Measurements from ENCODE around the gene ZNF217.
A peak's percentile ranks its signal among the peaks of the same experiment; 100 is the strongest.
"Not testable (repeated sequence)": the region's sequence is repeated elsewhere in the genome, so short reads cannot be mapped to it uniquely, and the experiment has no call there.

The ZNF217 gene

DNA sequence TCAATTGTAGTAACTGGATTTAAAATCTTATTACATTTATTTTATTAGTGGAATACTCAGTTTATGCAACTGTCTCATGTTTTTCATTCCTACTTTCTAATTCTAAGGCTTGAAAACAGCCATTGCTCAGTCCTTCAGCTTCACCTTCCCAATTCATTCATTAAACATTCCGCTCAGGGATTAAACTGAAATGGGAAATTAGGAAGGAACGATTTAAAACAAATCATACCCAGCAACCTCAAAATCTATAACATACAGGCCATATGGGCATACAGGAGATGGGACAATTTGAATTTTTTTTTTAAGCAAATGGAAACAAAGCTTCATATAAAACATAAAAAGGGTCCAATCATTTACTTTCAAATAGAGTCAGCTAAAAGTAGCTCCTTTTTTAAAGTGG is 3.5 kb downstream of the ZNF217 start:
- Histone ChIP-seq H3K36me3 (ENCODE audit: control insufficient read depth, low read length) (peaks cover 15% of the 10 kb centered on the region), H3K4me2 (ENCODE audit: low read length) (peak overlapping the region; percentile 95), H3K79me2 (ENCODE audit: control insufficient read depth, low read length) (peaks cover 85% of the 10 kb centered on the region), H3F3A (ENCODE audit: control insufficient read depth, insufficient read depth) (peaks cover 20% of the 10 kb centered on the region), H3K4me3 (ENCODE audit: low read length) (peak overlapping the region; percentile 92), H3K4me1 (ENCODE audit: control insufficient read depth, low read length) (peaks cover 63% of the 10 kb centered on the region), H3K27ac (ENCODE audit: low read depth, low read length) (peak overlapping the region; percentile 95)
- H4K20me1 ChIP-seq (ENCODE audit: control insufficient read depth, insufficient read depth, low read depth, low read length); H3K9me2 ChIP-seq (replicated peaks; ENCODE audit: control insufficient read depth, low read length); H3K27me3 ChIP-seq (ENCODE audit: control insufficient read depth, low read length); H3K9me3 ChIP-seq (ENCODE audit: control insufficient read depth, insufficient read depth, low read length): not testable (repeated sequence)

GRCh38 chr20:53589321-53590065 is 4.1 kb downstream of the ZNF217 start:
- Histone ChIP-seq H3K4me2 (ENCODE audit: low read length) (peak overlapping the region; percentile 95), H3K4me1 (ENCODE audit: control insufficient read depth, low read length) (peaks cover 66% of the 10 kb centered on the region), H3K79me2 (ENCODE audit: control insufficient read depth, low read length) (peaks cover 91% of the 10 kb centered on the region), H3K36me3 (ENCODE audit: control insufficient read depth, low read length) (peaks cover 15% of the 10 kb centered on the region), H3F3A (ENCODE audit: control insufficient read depth, insufficient read depth) (peaks cover 20% of the 10 kb centered on the region), H3K4me3 (ENCODE audit: low read length) (peak overlapping the region; percentile 92), H3K27ac (ENCODE audit: low read depth, low read length) (peak overlapping the region; percentile 95)
- not testable (repeated sequence) for H3K9me2 ChIP-seq (replicated peaks; ENCODE audit: control insufficient read depth, low read length); H3K27me3 ChIP-seq (ENCODE audit: control insufficient read depth, low read length); H4K20me1 ChIP-seq (ENCODE audit: control insufficient read depth, insufficient read depth, low read depth, low read length); H3K9me3 ChIP-seq (ENCODE audit: control insufficient read depth, insufficient read depth, low read length)

- H3K9me2 ChIP-seq (replicated peaks; ENCODE audit: control insufficient read depth, low read length); H3K27me3 ChIP-seq (ENCODE audit: control insufficient read depth, low read length); H3K9me3 ChIP-seq (ENCODE audit: control insufficient read depth, insufficient read depth, low read length); H4K20me1 ChIP-seq (ENCODE audit: control insufficient read depth, insufficient read depth, low read depth, low read length): not testable (repeated sequence)
- peak overlapping the region; percentile 69 for H3K4me3 ChIP-seq (ENCODE audit: low read length)
- H3K4me1 ChIP-seq (ENCODE audit: control insufficient read depth, low read length) = peaks cover 84% of the 10 kb centered on the region
- peak overlapping the region; percentile 36 for H3K27ac ChIP-seq (ENCODE audit: low read depth, low read length)
- H3K79me2 ChIP-seq (ENCODE audit: control insufficient read depth, low read length) = peaks cover 99% of the 10 kb centered on the region
- H3F3A ChIP-seq (ENCODE audit: control insufficient read depth, insufficient read depth) = peaks cover 23% of the 10 kb centered on the region
- peaks cover 21% of the 10 kb centered on the region for H3K36me3 ChIP-seq (ENCODE audit: control insufficient read depth, low read length)
- peak overlapping the region; percentile 89 for H3K4me2 ChIP-seq (ENCODE audit: low read length)
Measured at GRCh38 chr20:53587157-53587703, 6.4 kb downstream of the ZNF217 start.

GRCh38 chr20:53586640-53587039 is 7.0 kb downstream of the ZNF217 start:
- Histone ChIP-seq H3K27me3 (ENCODE audit: control insufficient read depth, low read length) (no peaks in the 10 kb centered on the region), H4K20me1 (ENCODE audit: control insufficient read depth, insufficient read depth, low read depth, low read length) (no peaks in the 10 kb centered on the region), H3K9me3 (ENCODE audit: control insufficient read depth, insufficient read depth, low read length) (no peaks in the 10 kb centered on the region), H3K4me2 (ENCODE audit: low read length) (peak overlapping the region; percentile 89), H3K9me2 (replicated peaks; ENCODE audit: control insufficient read depth, low read length) (no peaks in the 10 kb centered on the region), H3K4me1 (ENCODE audit: control insufficient read depth, low read length) (peaks cover 87% of the 10 kb centered on the region), H3K36me3 (ENCODE audit: control insufficient read depth, low read length) (peaks cover 24% of the 10 kb centered on the region), H3K4me3 (ENCODE audit: low read length) (peak overlapping the region; percentile 69), H3K27ac (ENCODE audit: low read depth, low read length) (peak overlapping the region; percentile 36), H3K79me2 (ENCODE audit: control insufficient read depth, low read length) (peaks cover 99% of the 10 kb centered on the region), H3F3A (ENCODE audit: control insufficient read depth, insufficient read depth) (peaks cover 17% of the 10 kb centered on the region)
- TF ChIP-seq CTCF (IDR thresholded peaks at IDR 0.05; ENCODE audit: low read depth, low read length, poor library complexity, severe bottlenecking) (no peak), EZH2phosphoT487 (IDR thresholded peaks at IDR 0.05; ENCODE audit: borderline replicate concordance, low read length) (no peak)

DNA sequence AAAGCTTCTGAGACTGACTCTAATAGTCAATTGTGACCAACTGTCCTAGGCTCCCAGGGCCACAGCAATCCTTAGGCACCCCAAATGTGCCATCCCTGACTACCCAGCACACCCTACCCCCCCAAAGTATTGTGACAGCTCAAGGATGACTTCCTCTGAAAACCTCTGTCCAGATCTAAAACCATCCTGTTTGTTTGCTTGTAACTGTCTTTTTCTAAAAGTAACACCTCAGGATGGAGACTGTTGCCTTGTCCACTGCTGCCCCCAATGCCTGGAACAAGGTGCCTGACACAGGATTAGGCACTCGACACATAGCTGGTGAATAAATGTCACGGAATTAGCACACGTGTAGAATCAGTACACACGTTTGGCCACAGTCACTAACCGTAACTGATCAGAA is 7.7 kb downstream of the ZNF217 start:
- Histone ChIP-seq H3K4me1 (ENCODE audit: control insufficient read depth, low read length) (peaks cover 92% of the 10 kb centered on the region), H3K4me2 (ENCODE audit: low read length) (peak overlapping the region; percentile 89), H3K79me2 (ENCODE audit: control insufficient read depth, low read length) (peaks cover 99% of the 10 kb centered on the region), H3K27ac (ENCODE audit: low read depth, low read length) (peak overlapping the region; percentile 36), H3F3A (ENCODE audit: control insufficient read depth, insufficient read depth) (peaks cover 11% of the 10 kb centered on the region), H3K36me3 (ENCODE audit: control insufficient read depth, low read length) (peaks cover 31% of the 10 kb centered on the region), H3K4me3 (ENCODE audit: low read length) (peak overlapping the region; percentile 69)
- not testable (repeated sequence) for H3K9me2 ChIP-seq (replicated peaks; ENCODE audit: control insufficient read depth, low read length); H4K20me1 ChIP-seq (ENCODE audit: control insufficient read depth, insufficient read depth, low read depth, low read length); H3K9me3 ChIP-seq (ENCODE audit: control insufficient read depth, insufficient read depth, low read length); H3K27me3 ChIP-seq (ENCODE audit: control insufficient read depth, low read length)

GRCh38 chr20:53585004-53585569 is 8.6 kb downstream of the ZNF217 start:
- H3K27me3 ChIP-seq (ENCODE audit: control insufficient read depth, low read length); H3K9me3 ChIP-seq (ENCODE audit: control insufficient read depth, insufficient read depth, low read length); H3K9me2 ChIP-seq (replicated peaks; ENCODE audit: control insufficient read depth, low read length); H4K20me1 ChIP-seq (ENCODE audit: control insufficient read depth, insufficient read depth, low read depth, low read length): not testable (repeated sequence)
- Histone ChIP-seq H3K27ac (ENCODE audit: low read depth, low read length) (peak overlapping the region; percentile 36), H3K79me2 (ENCODE audit: control insufficient read depth, low read length) (peaks cover 99% of the 10 kb centered on the region), H3K4me3 (ENCODE audit: low read length) (peak overlapping the region; percentile 69), H3K36me3 (ENCODE audit: control insufficient read depth, low read length) (peaks cover 39% of the 10 kb centered on the region), H3F3A (ENCODE audit: control insufficient read depth, insufficient read depth) (peaks cover 14% of the 10 kb centered on the region), H3K4me1 (ENCODE audit: control insufficient read depth, low read length) (peaks cover 92% of the 10 kb centered on the region), H3K4me2 (ENCODE audit: low read length) (peak overlapping the region; percentile 89)

DNA sequence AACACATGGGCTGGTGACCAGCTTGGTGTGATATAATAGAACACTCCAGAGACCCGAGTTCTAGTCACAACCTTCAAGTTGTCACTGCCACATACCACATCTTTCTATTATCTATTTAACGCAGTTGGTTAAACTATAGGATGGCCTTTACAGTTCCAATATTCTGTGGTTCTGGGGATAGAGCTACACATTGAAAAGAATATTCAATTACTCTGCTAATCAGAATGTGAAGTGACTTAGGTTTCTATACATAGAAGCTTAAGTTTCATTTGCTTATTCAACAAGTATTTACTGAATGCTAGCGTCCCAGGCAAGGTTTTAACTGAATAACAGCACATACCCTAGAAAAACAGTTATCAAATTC is 9.1 kb downstream of the ZNF217 start:
- Histone ChIP-seq H3K79me2 (ENCODE audit: control insufficient read depth, low read length) (peaks cover 99% of the 10 kb centered on the region), H3K36me3 (ENCODE audit: control insufficient read depth, low read length) (peaks cover 45% of the 10 kb centered on the region), H3F3A (ENCODE audit: control insufficient read depth, insufficient read depth) (peaks cover 19% of the 10 kb centered on the region), H3K4me3 (ENCODE audit: low read length) (peak overlapping the region; percentile 69; the same call in 1 of the 2 replicates), H3K4me2 (ENCODE audit: low read length) (peak overlapping the region; percentile 89), H3K4me1 (ENCODE audit: control insufficient read depth, low read length) (peaks cover 92% of the 10 kb centered on the region), H3K27ac (ENCODE audit: low read depth, low read length) (peak overlapping the region; percentile 36)
- H3K9me3 ChIP-seq (ENCODE audit: control insufficient read depth, insufficient read depth, low read length); H3K27me3 ChIP-seq (ENCODE audit: control insufficient read depth, low read length); H3K9me2 ChIP-seq (replicated peaks; ENCODE audit: control insufficient read depth, low read length); H4K20me1 ChIP-seq (ENCODE audit: control insufficient read depth, insufficient read depth, low read depth, low read length): not testable (repeated sequence)
